AML-193 (cell line): ENCODE data around the gene CLEC3A.
"Not testable (repeated sequence)": the region's sequence is repeated elsewhere in the genome, so short reads cannot be mapped to it uniquely, and the experiment has no call there.

Experiments used
- DNase-seq, 2 experiments: peaks; one replicate each; lab custom pipeline; 2025; lab: John Stamatoyannopoulos, UW

CLEC3A gene

GRCh38 chr16:78022347-78023060, at the start of gene CLEC3A:
Gene CLEC3A, plus strand, starts transcription at chr16:78022548. Its CDS starts 79 bp downstream, at chr16:78022627.
- no peak for DNase-seq

- no peak for DNase-seq
Measured at GRCh38 chr16:77974883-77975282, 47.5 kb upstream of the CLEC3A start.

GRCh38 chr16:77975942-77976341, 46.4 kb upstream of the CLEC3A start:
- no peak for DNase-seq

GRCh38 chr16:77977339-77977738, 45.0 kb upstream of the CLEC3A start:
- DNase-seq = no peak

GRCh38 chr16:77985111-77985510, 37.2 kb upstream of the CLEC3A start:
- no peak for DNase-seq

- DNase-seq = no peak
Measured at GRCh38 chr16:77986011-77986740, 36.2 kb upstream of the CLEC3A start.

GRCh38 chr16:77987810-77988209, 34.5 kb upstream of the CLEC3A start:
- DNase-seq = no peak

- no peak for DNase-seq
Measured at GRCh38 chr16:77989846-77990245, 32.5 kb upstream of the CLEC3A start.

GRCh38 chr16:77991701-77992100, 30.6 kb upstream of the CLEC3A start:
- DNase-seq = no peak

- not testable (repeated sequence) for DNase-seq
Measured at GRCh38 chr16:77992381-77992780, 30.0 kb upstream of the CLEC3A start.

- no peak for DNase-seq
Measured at GRCh38 chr16:77993111-77993985, 29.0 kb upstream of the CLEC3A start.

GRCh38 chr16:77995843-77996455, 26.4 kb upstream of the CLEC3A start:
- DNase-seq = no peak

GRCh38 chr16:77998350-77999023, 23.9 kb upstream of the CLEC3A start:
- no peak for DNase-seq

GRCh38 chr16:78001451-78002025, 20.8 kb upstream of the CLEC3A start:
- no peak for DNase-seq

- peak; percentile 72 to 87 for DNase-seq
Measured at GRCh38 chr16:78002915-78003538, 19.3 kb upstream of the CLEC3A start.

GRCh38 chr16:78004517-78004916, 17.8 kb upstream of the CLEC3A start:
- DNase-seq = no peak

- DNase-seq = peak; percentile 2 to 7
Measured at GRCh38 chr16:78005881-78006280, 16.5 kb upstream of the CLEC3A start.

GRCh38 chr16:78007121-78007520, 15.2 kb upstream of the CLEC3A start:
- DNase-seq = no peak

- DNase-seq = no peak
Measured at GRCh38 chr16:78024159-78024558, 1.8 kb downstream of the CLEC3A start.

- no peak for DNase-seq
Measured at GRCh38 chr16:78025631-78026030, 3.3 kb downstream of the CLEC3A start.

GRCh38 chr16:78028018-78028417, 5.7 kb downstream of the CLEC3A start:
- no peak for DNase-seq
